WTC11 (cell line): ENCODE data around the gene ZNF91. TPM values are rescaled to one million over a fixed set of nuclear protein-coding genes. Genes with fewer than 3 reads are reported as not detected.
"Not testable (repeated sequence)": the region's sequence is repeated elsewhere in the genome, so short reads cannot be mapped to it uniquely, and the experiment has no call there.

Source experiments
- ATAC-seq: fragments of 200-7000 bp; cut with Tn5 transposase; 2 replicates; pipeline ENCODE4 v1.10.0; 2021; ENCODE audit warnings: mild to moderate bottlenecking, moderate library complexity
- CTCF ChIA-PET: fragments of 300-600 bp; sonication (Branson Sonifier 250); formaldehyde crosslinking; loops from one replicate; lab custom pipeline; 2021; ENCODE audit warnings: antibody characterized with exemption; lab: Charles Lee
- POLR2A ChIA-PET: fragments of 350-600 bp; sonication (Branson Sonifier 250); formaldehyde crosslinking; loops from one replicate; lab custom pipeline; 2021; ENCODE audit warnings: antibody characterized with exemption; lab: Charles Lee
- DNase-seq: peaks from one replicate; pipeline ENCODE4 v3.0.0; 2021; ENCODE audit warnings: low spot score
- H3K27ac Mint-ChIP-seq: 2 replicates; pipeline ENCODE4 v1.8.0; 2021; ENCODE audit warnings: mixed read lengths
- H3K27me3 Mint-ChIP-seq: 2 replicates; pipeline ENCODE4 v1.8.0; 2021; ENCODE audit warnings: low read depth, mild to moderate bottlenecking, moderate library complexity, mixed read lengths
- H3K36me3 Mint-ChIP-seq: 2 replicates; pipeline ENCODE4 v1.8.0; 2021; ENCODE audit warnings: mixed read lengths
- H3K4me1 Mint-ChIP-seq: 2 replicates; pipeline ENCODE4 v1.8.0; 2022; ENCODE audit warnings: mixed read lengths
- H3K4me3 Mint-ChIP-seq: 2 replicates; pipeline ENCODE4 v1.8.0; 2021; ENCODE audit warnings: mild to moderate bottlenecking, moderate library complexity, mixed read lengths
- H3K9me3 Mint-ChIP-seq: 2 replicates; pipeline ENCODE4 v1.8.0; 2021; ENCODE audit warnings: mixed read lengths
- CBFB ChIP-seq: sonication (generic); formaldehyde crosslinking; IDR thresholded peaks from 2 replicates; pipeline ENCODE4 v1.8.1; 2022; ENCODE audit warnings: mild to moderate bottlenecking, low read depth, missing genetic modification reagents
- CDX4 ChIP-seq: fragments of 250-450 bp; sonication (Bioruptor Pico); IDR thresholded peaks from 2 replicates; pipeline ENCODE4 v1.9.0; 2021; ENCODE audit warnings: moderate library complexity, mild to moderate bottlenecking, inconsistent platforms, borderline replicate concordance
- ETV6 ChIP-seq: sonication (generic); formaldehyde crosslinking; IDR thresholded peaks from 2 replicates; pipeline ENCODE4 v1.8.1; 2022; ENCODE audit warnings: mild to moderate bottlenecking, missing genetic modification reagents
- FOXP1 ChIP-seq: sonication (generic); formaldehyde crosslinking; IDR thresholded peaks from 2 replicates; pipeline ENCODE4 v1.8.0; 2022; ENCODE audit warnings: missing genetic modification reagents, mild to moderate bottlenecking, moderate library complexity, borderline replicate concordance
- GRHL2 ChIP-seq: fragments of 250-450 bp; sonication (Bioruptor Pico); IDR thresholded peaks from 2 replicates; pipeline ENCODE4 v1.8.0; 2022; ENCODE audit warnings: mild to moderate bottlenecking, moderate library complexity; ENCODE audit not compliant: insufficient replicate concordance, severe bottlenecking
- GTF2I ChIP-seq: fragments of 250-450 bp; sonication (Bioruptor Pico); conservative IDR thresholded peaks from 2 replicates; pipeline ENCODE4 v1.4.0; 2021; ENCODE audit warnings: mild to moderate bottlenecking
- HMGA2 ChIP-seq: fragments of 250-450 bp; sonication (Bioruptor Pico); IDR thresholded peaks from 2 replicates; pipeline ENCODE4 v1.4.0; 2021; ENCODE audit warnings: mild to moderate bottlenecking, moderate library complexity
- JUN ChIP-seq: sonication (generic); formaldehyde crosslinking; IDR thresholded peaks from 2 replicates; pipeline ENCODE4 v1.8.0; 2023; ENCODE audit warnings: mild to moderate bottlenecking, missing genetic modification reagents
- MXD4 ChIP-seq: fragments of 250-450 bp; sonication (Bioruptor Pico); IDR thresholded peaks from 2 replicates; pipeline ENCODE4 v1.8.0; 2021; ENCODE audit warnings: mild to moderate bottlenecking, moderate library complexity, borderline replicate concordance
- MYBL2 ChIP-seq: sonication (generic); formaldehyde crosslinking; IDR thresholded peaks from 2 replicates; pipeline ENCODE4 v1.8.1; 2023; ENCODE audit warnings: mild to moderate bottlenecking, moderate library complexity, missing genetic modification reagents
- NFATC4 ChIP-seq: fragments of 250-450 bp; sonication (Bioruptor Pico); IDR thresholded peaks from 2 replicates; pipeline ENCODE4 v1.9.0; 2021; ENCODE audit warnings: mild to moderate bottlenecking
- NFYB ChIP-seq: sonication (generic); formaldehyde crosslinking; conservative IDR thresholded peaks from 2 replicates; pipeline ENCODE4 v1.8.0; 2022; ENCODE audit warnings: low read depth, missing genetic modification reagents
- PRRX2 ChIP-seq: fragments of 250-450 bp; sonication (Bioruptor Pico); IDR thresholded peaks from 2 replicates; pipeline ENCODE4 v1.8.0; 2021; ENCODE audit warnings: mild to moderate bottlenecking
- TEAD4 ChIP-seq: sonication (generic); formaldehyde crosslinking; IDR thresholded peaks from 2 replicates; pipeline ENCODE4 v1.8.0; 2022; ENCODE audit warnings: mild to moderate bottlenecking, missing genetic modification reagents
- ZBTB21 ChIP-seq: sonication (generic); formaldehyde crosslinking; IDR thresholded peaks from 2 replicates; pipeline ENCODE4 v1.8.1; 2023; ENCODE audit warnings: mild to moderate bottlenecking, missing genetic modification reagents, borderline replicate concordance
- ZNF219 ChIP-seq: sonication (generic); formaldehyde crosslinking; IDR thresholded peaks from 2 replicates; pipeline ENCODE4 v1.8.0; 2023; ENCODE audit warnings: missing genetic modification reagents, mild to moderate bottlenecking, borderline replicate concordance
- ZNF396 ChIP-seq: fragments of 250-450 bp; sonication (Bioruptor Pico); IDR thresholded peaks from 2 replicates; pipeline ENCODE4 v1.8.0; 2021; ENCODE audit warnings: mild to moderate bottlenecking, moderate library complexity, borderline replicate concordance
- ZNF416 ChIP-seq: fragments of 250-450 bp; sonication (Bioruptor Pico); IDR thresholded peaks from 2 replicates; pipeline ENCODE4 v1.9.0; 2021; ENCODE audit warnings: mild to moderate bottlenecking, inconsistent platforms
- ZNF423 ChIP-seq: fragments of 250-450 bp; sonication (Bioruptor Pico); IDR thresholded peaks from 2 replicates; pipeline ENCODE4 v2.1.2; 2022; ENCODE audit warnings: mild to moderate bottlenecking, moderate library complexity
- total RNA-seq: library from RNA; stranded (reverse); gene quantifications from 3 replicates; pipeline ENCODE4 v1.2.3, GENCODE V29; 2021
- TF ChIP-seq, protein P1 (sequence below): sonication (generic); formaldehyde crosslinking; IDR thresholded peaks from 2 replicates; pipeline ENCODE4 v1.8.1; 2022; ENCODE audit warnings: mild to moderate bottlenecking, moderate library complexity, missing genetic modification reagents
- TF ChIP-seq, protein P2 (sequence below): sonication (generic); formaldehyde crosslinking; conservative IDR thresholded peaks from 2 replicates; pipeline ENCODE4 v1.8.1; 2023; ENCODE audit warnings: mild to moderate bottlenecking, low read depth, missing genetic modification reagents, moderate library complexity
- TF ChIP-seq, protein P3 (sequence below): fragments of 250-450 bp; sonication (Bioruptor Pico); IDR thresholded peaks from 2 replicates; pipeline ENCODE4 v1.9.0; 2021; ENCODE audit warnings: mild to moderate bottlenecking

ZNF91 gene
- total RNA-seq, 1 experiment from 2014 or later: 40.3 TPM

- H3K27me3 Mint-ChIP-seq: peaks cover 9% of the 10 kb centered on the region; the same call in 1 of the 2 replicates
- no peaks in the 10 kb centered on the region for H3K4me1 Mint-ChIP-seq
- POLR2A ChIA-PET: no interaction called here
- no peak overlapping the region for H3K4me3 Mint-ChIP-seq
- no peak overlapping the region for H3K27ac Mint-ChIP-seq
- TF ChIP-seq, protein P1, sequence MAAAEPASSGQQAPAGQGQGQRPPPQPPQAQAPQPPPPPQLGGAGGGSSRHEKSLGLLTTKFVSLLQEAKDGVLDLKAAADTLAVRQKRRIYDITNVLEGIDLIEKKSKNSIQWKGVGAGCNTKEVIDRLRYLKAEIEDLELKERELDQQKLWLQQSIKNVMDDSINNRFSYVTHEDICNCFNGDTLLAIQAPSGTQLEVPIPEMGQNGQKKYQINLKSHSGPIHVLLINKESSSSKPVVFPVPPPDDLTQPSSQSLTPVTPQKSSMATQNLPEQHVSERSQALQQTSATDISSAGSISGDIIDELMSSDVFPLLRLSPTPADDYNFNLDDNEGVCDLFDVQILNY (CRISPR knock-in tag): no peak
- no peak for TF ChIP-seq TEAD4
- TF ChIP-seq NFATC4 (CRISPR knock-in tag): no peak
- TF ChIP-seq MXD4 (CRISPR knock-in tag): no peak
- TF ChIP-seq, all 79 proteins: peak for 0
- ATAC-seq (no peak), DNase-seq (no peak)
- CTCF ChIA-PET: no interaction called here
- H3K36me3 Mint-ChIP-seq: peaks cover 89% of the 10 kb centered on the region
- H3K9me3 Mint-ChIP-seq: peaks cover 65% of the 10 kb centered on the region
Measured at GRCh38 chr19:23365222-23365621, 30.0 kb downstream of the ZNF91 start.

DNA sequence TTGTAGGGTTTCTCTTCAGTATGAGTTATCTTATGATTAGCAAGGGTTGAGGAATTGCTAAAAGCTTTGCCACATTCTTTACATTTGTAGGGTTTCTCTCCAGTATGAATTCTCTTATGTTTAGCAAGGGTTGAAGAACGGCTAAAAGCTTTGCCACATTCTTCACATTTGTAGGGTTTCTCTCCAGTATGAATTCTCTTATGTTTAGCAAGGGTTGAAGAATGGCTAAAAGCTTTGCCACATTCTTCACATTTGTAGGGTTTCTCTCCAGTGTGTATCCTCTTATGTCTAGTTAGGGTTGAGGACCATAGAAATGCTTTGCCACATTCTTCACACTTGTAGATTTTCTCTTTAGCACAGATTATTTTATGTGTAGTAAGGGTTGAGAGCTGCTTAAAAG is 33.4 kb downstream of the ZNF91 start:
- H3K4me3 Mint-ChIP-seq, H3K4me1 Mint-ChIP-seq, H3K27ac Mint-ChIP-seq, ATAC-seq, CTCF ChIA-PET, POLR2A ChIA-PET, DNase-seq: not testable (repeated sequence)
- Mint-ChIP-seq H3K9me3 (peaks cover 78% of the 10 kb centered on the region), H3K36me3 (peaks cover 91% of the 10 kb centered on the region), H3K27me3 (peaks cover 15% of the 10 kb centered on the region)

GRCh38 chr19:23351806-23352205 is 43.5 kb downstream of the ZNF91 start:
- H3K4me1 Mint-ChIP-seq: peaks cover 2% of the 10 kb centered on the region; the same call in 1 of the 2 replicates
- TF ChIP-seq NFYB (CRISPR knock-in tag) (no peak), ZNF423 (CRISPR knock-in tag) (no peak), ZNF416 (CRISPR knock-in tag) (no peak), JUN (CRISPR knock-in tag) (no peak), FOXP1 (CRISPR knock-in tag) (no peak), CDX4 (CRISPR knock-in tag) (no peak), PRRX2 (no peak), ZNF396 (CRISPR knock-in tag) (no peak), GRHL2 (no peak)
- TF ChIP-seq, all 79 proteins: peak for 0
- Mint-ChIP-seq H3K9me3 (peaks cover 95% of the 10 kb centered on the region), H3K4me3 (no peak overlapping the region), H3K27ac (no peak overlapping the region), H3K36me3 (peaks cover 97% of the 10 kb centered on the region), H3K27me3 (peaks cover 2% of the 10 kb centered on the region)
- CTCF ChIA-PET: no interaction called here
- ATAC-seq: no peak
- DNase-seq: no peak
- POLR2A ChIA-PET: no interaction called here

GRCh38 chr19:23346696-23347095 is 48.6 kb downstream of the ZNF91 start:
- ChIA-PET POLR2A (no interaction called here), CTCF (no interaction called here)
- Mint-ChIP-seq H3K27me3 (no peaks in the 10 kb centered on the region), H3K27ac (no peak overlapping the region), H3K36me3 (peaks cover 87% of the 10 kb centered on the region), H3K4me3 (no peak overlapping the region), H3K4me1 (peaks cover 9% of the 10 kb centered on the region), H3K9me3 (peaks cover 67% of the 10 kb centered on the region)
- DNase-seq: no peak
- no peak for ATAC-seq
- no peak for TF ChIP-seq HMGA2
- TF ChIP-seq ZNF219 (CRISPR knock-in tag): no peak
- TF ChIP-seq, protein P2, sequence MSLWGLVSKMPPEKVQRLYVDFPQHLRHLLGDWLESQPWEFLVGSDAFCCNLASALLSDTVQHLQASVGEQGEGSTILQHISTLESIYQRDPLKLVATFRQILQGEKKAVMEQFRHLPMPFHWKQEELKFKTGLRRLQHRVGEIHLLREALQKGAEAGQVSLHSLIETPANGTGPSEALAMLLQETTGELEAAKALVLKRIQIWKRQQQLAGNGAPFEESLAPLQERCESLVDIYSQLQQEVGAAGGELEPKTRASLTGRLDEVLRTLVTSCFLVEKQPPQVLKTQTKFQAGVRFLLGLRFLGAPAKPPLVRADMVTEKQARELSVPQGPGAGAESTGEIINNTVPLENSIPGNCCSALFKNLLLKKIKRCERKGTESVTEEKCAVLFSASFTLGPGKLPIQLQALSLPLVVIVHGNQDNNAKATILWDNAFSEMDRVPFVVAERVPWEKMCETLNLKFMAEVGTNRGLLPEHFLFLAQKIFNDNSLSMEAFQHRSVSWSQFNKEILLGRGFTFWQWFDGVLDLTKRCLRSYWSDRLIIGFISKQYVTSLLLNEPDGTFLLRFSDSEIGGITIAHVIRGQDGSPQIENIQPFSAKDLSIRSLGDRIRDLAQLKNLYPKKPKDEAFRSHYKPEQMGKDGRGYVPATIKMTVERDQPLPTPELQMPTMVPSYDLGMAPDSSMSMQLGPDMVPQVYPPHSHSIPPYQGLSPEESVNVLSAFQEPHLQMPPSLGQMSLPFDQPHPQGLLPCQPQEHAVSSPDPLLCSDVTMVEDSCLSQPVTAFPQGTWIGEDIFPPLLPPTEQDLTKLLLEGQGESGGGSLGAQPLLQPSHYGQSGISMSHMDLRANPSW (CRISPR knock-in tag): no peak
- TF ChIP-seq, protein P3, sequence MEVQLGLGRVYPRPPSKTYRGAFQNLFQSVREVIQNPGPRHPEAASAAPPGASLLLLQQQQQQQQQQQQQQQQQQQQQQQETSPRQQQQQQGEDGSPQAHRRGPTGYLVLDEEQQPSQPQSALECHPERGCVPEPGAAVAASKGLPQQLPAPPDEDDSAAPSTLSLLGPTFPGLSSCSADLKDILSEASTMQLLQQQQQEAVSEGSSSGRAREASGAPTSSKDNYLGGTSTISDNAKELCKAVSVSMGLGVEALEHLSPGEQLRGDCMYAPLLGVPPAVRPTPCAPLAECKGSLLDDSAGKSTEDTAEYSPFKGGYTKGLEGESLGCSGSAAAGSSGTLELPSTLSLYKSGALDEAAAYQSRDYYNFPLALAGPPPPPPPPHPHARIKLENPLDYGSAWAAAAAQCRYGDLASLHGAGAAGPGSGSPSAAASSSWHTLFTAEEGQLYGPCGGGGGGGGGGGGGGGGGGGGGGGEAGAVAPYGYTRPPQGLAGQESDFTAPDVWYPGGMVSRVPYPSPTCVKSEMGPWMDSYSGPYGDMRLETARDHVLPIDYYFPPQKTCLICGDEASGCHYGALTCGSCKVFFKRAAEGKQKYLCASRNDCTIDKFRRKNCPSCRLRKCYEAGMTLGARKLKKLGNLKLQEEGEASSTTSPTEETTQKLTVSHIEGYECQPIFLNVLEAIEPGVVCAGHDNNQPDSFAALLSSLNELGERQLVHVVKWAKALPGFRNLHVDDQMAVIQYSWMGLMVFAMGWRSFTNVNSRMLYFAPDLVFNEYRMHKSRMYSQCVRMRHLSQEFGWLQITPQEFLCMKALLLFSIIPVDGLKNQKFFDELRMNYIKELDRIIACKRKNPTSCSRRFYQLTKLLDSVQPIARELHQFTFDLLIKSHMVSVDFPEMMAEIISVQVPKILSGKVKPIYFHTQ (CRISPR knock-in tag): no peak
- TF ChIP-seq CBFB (CRISPR knock-in tag): no peak
- TF ChIP-seq MYBL2 (CRISPR knock-in tag): no peak
- no peak for TF ChIP-seq ETV6
- no peak for TF ChIP-seq ZBTB21 (CRISPR knock-in tag)
- no peak for TF ChIP-seq GTF2I
